Heart right ventricle (tissue), 16 donors: ENCODE results near the gene PPP1R1C. TPM values are rescaled to one million over a fixed set of nuclear protein-coding genes. Genes with fewer than 3 reads are reported as not detected.

Experiments used
- ATAC-seq, 8 donors: fragments of 200-7000 bp; cut with Tn5 transposase; one replicate each; pipeline ENCODE4 v1.9.1; 2020; ENCODE audit warnings: mild to moderate bottlenecking in 8 of 8, moderate library complexity in 8 of 8, moderate number of reproducible peaks in 1 of 8
- DNase-seq, 2 donors: peaks; one replicate each; pipeline ENCODE4 v3.0.0-alpha.2; 2020
- H3K27ac ChIP-seq, 10 donors: fragments of 200-600 bp; sonication (generic) in 2 of 10; one replicate each; pipeline versions ENCODE4 v1.5.0 to v1.8.0; 2020 to 2022; ENCODE audit warnings: mild to moderate bottlenecking in 3 of 10
- H3K27me3 ChIP-seq, 7 donors: fragments of 200-600 bp; one replicate each; pipeline ENCODE4 v1.8.0; 2021 to 2022; ENCODE audit warnings: mild to moderate bottlenecking in 2 of 7
- H3K36me3 ChIP-seq, 9 donors: fragments of 200-600 bp; sonication (generic) in 1 of 9; one replicate each; pipeline versions ENCODE4 v1.5.0 to v1.8.0; 2020 to 2022; ENCODE audit warnings: mild to moderate bottlenecking in 2 of 9
- H3K4me1 ChIP-seq, 9 donors: fragments of 200-600 bp; sonication (generic) in 1 of 9; one replicate each; pipeline versions ENCODE4 v1.5.0 to v1.8.0; 2020 to 2022; ENCODE audit warnings: mild to moderate bottlenecking in 4 of 9
- H3K4me3 ChIP-seq, 10 donors: fragments of 200-600 bp; sonication (generic) in 2 of 10; one replicate each; pipeline versions ENCODE4 v1.5.0 to v1.8.0; 2020 to 2022; ENCODE audit warnings: mild to moderate bottlenecking in 7 of 10, moderate library complexity in 2 of 10
- H3K9me3 ChIP-seq, 11 donors: fragments of 200-600 bp in 10 of 11; sonication (generic) in 2 of 11; one replicate each; pipeline versions ENCODE4 v1.5.0 to v1.8.0; 2013 to 2022; ENCODE audit warnings: mild to moderate bottlenecking in 2 of 11, control low read depth in 1 of 11, moderate library complexity in 1 of 11
- WGBS, 2 donors: extraction: QIAGEN DNeasy Blood & Tissue Kit; methylation state at CpG; one replicate each; pipeline ENCODE4 v1.1.7; 2013; ENCODE audit warnings: inconsistent platforms in 1 of 2; 5-methylcytosine and 5-hydroxymethylcytosine counted together
- intact Hi-C, 10 donors: fragments of 100-400 bp; cut with DNase I; formaldehyde crosslinking; loops; one replicate each; pipeline versions ENCODE4 v1.11.1 to v1.14.2; 2022
- polyA plus RNA-seq, 2 donors: library from polyadenylated mRNA; stranded (reverse); fragments of 200-250 nt; gene quantifications; one replicate each; pipeline ENCODE4 v1.2.3, GENCODE V29; 2013
- total RNA-seq, 10 donors: library from RNA; stranded (reverse); fragmentation: NEBNext Ultra II Directional in 3 of 10; extraction: Animal tissue kit (Norgen Biotek cat#: 25700) in 3 of 10; gene quantifications; one replicate each; pipeline versions ENCODE4 v1.2.1 to v1.2.4, GENCODE V29; 2021 to 2023
- TF ChIP-seq, protein P1 (sequence below), 9 donors: fragments of 200-600 bp; sonication (generic) in 2 of 9; IDR thresholded peaks; one replicate each; pipeline versions ENCODE4 v1.5.0 to v1.8.0; 2021 to 2022; ENCODE audit warnings: antibody characterized with exemption in 9 of 9, mild to moderate bottlenecking in 5 of 9, moderate library complexity in 1 of 9
- donor health status: Arrhythmogenic right ventricular cardiomyopathy.
- donor health status: ischemic (EF 13 %, LVEDD 7.1; RV severe dilation, severe dysfunction).
- donor health status: healthy with polysubstance abuse.
- donor health status: DM: no; HTN: yes; CAD: no.
- donor health status: DM: no; HTN: no; CAD: no.
- donor health status: ischemic (EF 25% LVEDD 6.9; RV normal size, moderate dysfunction).
- donor health status: ischemic (EF 25% LVEDD 5.7; RV mildly dilated, moderate dysfunction).
- donor health status: healthy.
- donor health status: DM: yes; HTN: yes; CAD: no.
- donor health status: Ischemic cardiomyopathy.
- donor health status: ischemic (EF 35%, LVEDD 5.7; RV mildly dilated, moderate dysfunction).
- donor health status: nonischemic (EF 11% LVEDD 7.7; RV severe dilation, severe dysfunction).
- donor health status: DM: yes; HTN: yes; CAD: no.
- donor health status: PGD.
- donor health status: ischemic (EF 29% LVEDD 5.4; RV normal size, mild dysfunction).
- donor health status: nonischemic (EF 23%, LVEDD 6.1; RV moderate dilation, normal function).

Gene PPP1R1C
- total and polyA plus RNA-seq, 12 donors = 4.9 to 45.5 (median 31.0) TPM

GRCh38 chr2:182043861-182044260 is 58.2 kb downstream of the PPP1R1C start:
- intact Hi-C loops = loop anchor here in 1 of 10 donors (10.0 kb wide), 1 partner anchor 49 kb away; no protein-coding TSS in a partner anchor
- no peak overlapping the region for H3K4me3 ChIP-seq
- TF ChIP-seq, protein P1, sequence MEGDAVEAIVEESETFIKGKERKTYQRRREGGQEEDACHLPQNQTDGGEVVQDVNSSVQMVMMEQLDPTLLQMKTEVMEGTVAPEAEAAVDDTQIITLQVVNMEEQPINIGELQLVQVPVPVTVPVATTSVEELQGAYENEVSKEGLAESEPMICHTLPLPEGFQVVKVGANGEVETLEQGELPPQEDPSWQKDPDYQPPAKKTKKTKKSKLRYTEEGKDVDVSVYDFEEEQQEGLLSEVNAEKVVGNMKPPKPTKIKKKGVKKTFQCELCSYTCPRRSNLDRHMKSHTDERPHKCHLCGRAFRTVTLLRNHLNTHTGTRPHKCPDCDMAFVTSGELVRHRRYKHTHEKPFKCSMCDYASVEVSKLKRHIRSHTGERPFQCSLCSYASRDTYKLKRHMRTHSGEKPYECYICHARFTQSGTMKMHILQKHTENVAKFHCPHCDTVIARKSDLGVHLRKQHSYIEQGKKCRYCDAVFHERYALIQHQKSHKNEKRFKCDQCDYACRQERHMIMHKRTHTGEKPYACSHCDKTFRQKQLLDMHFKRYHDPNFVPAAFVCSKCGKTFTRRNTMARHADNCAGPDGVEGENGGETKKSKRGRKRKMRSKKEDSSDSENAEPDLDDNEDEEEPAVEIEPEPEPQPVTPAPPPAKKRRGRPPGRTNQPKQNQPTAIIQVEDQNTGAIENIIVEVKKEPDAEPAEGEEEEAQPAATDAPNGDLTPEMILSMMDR (IDR thresholded peaks at IDR 0.05) = no peak
- no peak for DNase-seq
- H3K27ac ChIP-seq = no peak overlapping the region
- no peaks in the 10 kb centered on the region for H3K36me3 ChIP-seq
- H3K9me3 ChIP-seq = no peaks in the 10 kb centered on the region
- peaks cover 0 to 27% (median 6%) of the 10 kb centered on the region in 9 donors for H3K4me1 ChIP-seq
- WGBS, 2 donors = 87 to 92% methylated on average over 4 of the region's 4 CpGs
- H3K27me3 ChIP-seq = no peaks in the 10 kb centered on the region
- ATAC-seq = no peak

- Histone ChIP-seq H3K36me3 (no peaks in the 10 kb centered on the region), H3K27me3 (no peaks in the 10 kb centered on the region), H3K4me3 (no peak overlapping the region), H3K4me1 (peaks cover 3 to 49% (median 10%) of the 10 kb centered on the region in 9 donors), H3K27ac (peak overlapping the region in 1 of 10 donors; percentile 5), H3K9me3 (no peaks in the 10 kb centered on the region)
- TF ChIP-seq, protein P1 (IDR thresholded peaks at IDR 0.05) = no peak
- intact Hi-C loops = loop anchor here in 1 of 10 donors (10.0 kb wide), 1 partner anchor 53 kb away; no protein-coding TSS in a partner anchor
- no peak for ATAC-seq
- no peak for DNase-seq
Observed at GRCh38 chr2:182047544-182047943, 61.9 kb downstream of the PPP1R1C start.

GRCh38 chr2:182048088-182048487 is 62.4 kb downstream of the PPP1R1C start:
- Histone ChIP-seq H3K4me1 (peaks cover 3 to 52% (median 10%) of the 10 kb centered on the region in 9 donors), H3K4me3 (no peak overlapping the region), H3K36me3 (no peaks in the 10 kb centered on the region), H3K27ac (peak overlapping the region in 4 of 10 donors; percentile 1 to 37 (median 11)), H3K9me3 (no peaks in the 10 kb centered on the region), H3K27me3 (no peaks in the 10 kb centered on the region)
- no peak for ATAC-seq
- intact Hi-C loops = loop anchor here in 1 of 10 donors (10.0 kb wide), 1 partner anchor 53 kb away; no protein-coding TSS in a partner anchor
- no peak for DNase-seq
- TF ChIP-seq, protein P1 (IDR thresholded peaks at IDR 0.05) = no peak
- 74 to 80% methylated on average over 2 of the region's 2 CpGs for WGBS, 2 donors

DNA sequence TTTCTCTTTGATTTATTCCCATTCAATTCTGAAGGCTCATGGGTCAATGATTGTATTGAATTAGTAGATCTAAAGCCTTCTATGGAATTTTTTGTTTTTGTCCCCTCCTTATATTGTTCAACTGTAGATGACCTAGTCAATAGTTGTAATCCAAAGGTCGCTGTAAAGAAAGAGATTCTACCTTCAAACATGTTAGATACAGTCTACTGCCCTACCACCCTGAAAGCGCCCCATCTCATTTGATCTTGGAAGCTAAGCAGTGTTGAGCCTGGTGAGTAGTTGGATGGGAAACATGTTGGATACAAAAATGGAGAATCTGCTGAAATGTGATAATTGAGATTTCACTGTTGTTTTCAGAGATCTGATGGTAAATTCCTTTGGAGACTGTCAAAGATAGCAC is 63.0 kb downstream of the PPP1R1C start:
- ATAC-seq = no peak
- no peaks in the 10 kb centered on the region for H3K9me3 ChIP-seq
- no peaks in the 10 kb centered on the region for H3K27me3 ChIP-seq
- TF ChIP-seq, protein P1 (IDR thresholded peaks at IDR 0.05) = no peak
- intact Hi-C loops = loop anchor here in 1 of 10 donors (10.0 kb wide), 1 partner anchor 54 kb away; no protein-coding TSS in a partner anchor
- peak overlapping the region in 3 of 10 donors; percentile 1 to 37 (median 5) for H3K27ac ChIP-seq
- WGBS, 2 donors = 88 to 97% methylated on average over 2 of the region's 2 CpGs
- H3K36me3 ChIP-seq = no peaks in the 10 kb centered on the region
- H3K4me3 ChIP-seq = no peak overlapping the region
- no peak for DNase-seq
- peaks cover 3 to 52% (median 10%) of the 10 kb centered on the region in 9 donors for H3K4me1 ChIP-seq
